ENCODE data around the gene SMARCAL1.
"Not testable (repeated sequence)": the region's sequence is repeated elsewhere in the genome, so short reads cannot be mapped to it uniquely, and the experiment has no call there.

Gene SMARCAL1

DNA sequence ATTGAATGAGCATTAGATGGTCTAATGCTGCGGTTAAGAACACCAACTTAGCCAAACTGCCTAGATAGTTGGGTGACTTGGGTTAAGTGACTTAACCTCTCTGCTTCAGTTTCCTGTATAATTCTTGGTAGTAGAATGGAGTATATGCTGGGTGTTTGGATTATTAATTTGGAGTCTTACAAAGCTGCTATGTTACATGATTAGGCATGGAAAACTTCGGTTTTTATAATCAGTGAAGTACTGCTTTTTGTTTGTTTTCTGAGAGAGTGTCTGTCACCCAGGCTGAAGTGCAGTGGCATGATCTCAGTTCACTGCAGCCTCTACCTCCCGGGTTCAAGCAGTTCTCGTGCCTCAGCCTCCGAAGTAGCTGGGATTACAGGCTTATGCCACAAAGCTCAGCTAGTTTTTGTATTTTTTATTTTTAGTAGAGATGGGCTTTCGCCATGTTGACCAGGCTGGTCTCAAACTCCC is 90.9 kb downstream of the SMARCAL1 start:
- no peak for DNase-seq

DNA sequence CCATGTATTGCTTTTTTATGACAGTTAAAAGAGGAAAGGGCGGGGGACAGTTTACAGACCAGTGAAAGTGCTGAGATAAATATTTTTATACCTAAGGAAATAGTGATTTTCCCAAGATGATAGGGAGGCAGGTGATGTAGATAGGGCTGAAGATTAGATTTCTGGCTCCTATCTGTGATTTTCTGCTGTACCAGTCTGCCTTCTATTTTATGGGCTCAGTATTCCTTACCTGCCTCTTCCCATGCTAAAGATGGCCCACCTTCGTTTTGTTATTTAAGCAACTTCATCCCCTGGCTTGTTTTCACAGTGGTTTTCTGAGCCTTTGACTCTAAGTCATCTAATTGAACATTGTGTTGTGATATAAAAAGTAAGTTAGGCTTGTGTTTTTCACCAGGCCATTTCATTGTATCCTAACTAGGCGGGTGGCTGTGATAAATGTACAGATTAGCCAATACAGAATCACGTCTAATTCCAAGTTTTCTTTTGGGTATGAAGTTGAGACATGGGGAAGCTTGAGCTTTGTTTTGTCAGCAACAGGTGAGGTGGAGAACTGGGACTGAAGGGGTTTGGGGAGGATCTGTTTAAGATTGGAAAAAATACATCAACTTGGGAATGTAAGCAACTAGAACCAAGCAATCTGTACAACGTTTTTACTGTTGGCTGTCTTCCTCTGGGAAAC is 91.6 kb downstream of the SMARCAL1 start:
- DNase-seq = no peak

DNA sequence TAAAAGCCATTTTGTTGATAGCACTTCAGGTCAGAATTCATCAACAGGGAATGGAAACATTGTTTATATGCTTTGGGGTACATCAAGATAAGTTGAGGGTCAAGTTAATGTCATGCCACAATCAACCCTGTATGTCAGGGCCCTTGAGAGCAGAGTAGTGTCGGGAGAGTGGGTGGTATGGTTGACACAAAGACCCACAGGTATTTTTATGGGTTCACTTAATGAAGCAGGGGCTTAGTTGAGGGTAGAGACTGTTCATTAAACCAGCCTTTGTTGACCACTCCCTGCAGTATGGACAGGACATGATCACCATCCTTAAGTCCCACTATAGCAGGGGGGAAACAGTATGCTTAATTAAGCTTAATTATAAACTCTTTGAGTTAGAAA is 92.1 kb downstream of the SMARCAL1 start:
- DNase-seq = no peak

DNA sequence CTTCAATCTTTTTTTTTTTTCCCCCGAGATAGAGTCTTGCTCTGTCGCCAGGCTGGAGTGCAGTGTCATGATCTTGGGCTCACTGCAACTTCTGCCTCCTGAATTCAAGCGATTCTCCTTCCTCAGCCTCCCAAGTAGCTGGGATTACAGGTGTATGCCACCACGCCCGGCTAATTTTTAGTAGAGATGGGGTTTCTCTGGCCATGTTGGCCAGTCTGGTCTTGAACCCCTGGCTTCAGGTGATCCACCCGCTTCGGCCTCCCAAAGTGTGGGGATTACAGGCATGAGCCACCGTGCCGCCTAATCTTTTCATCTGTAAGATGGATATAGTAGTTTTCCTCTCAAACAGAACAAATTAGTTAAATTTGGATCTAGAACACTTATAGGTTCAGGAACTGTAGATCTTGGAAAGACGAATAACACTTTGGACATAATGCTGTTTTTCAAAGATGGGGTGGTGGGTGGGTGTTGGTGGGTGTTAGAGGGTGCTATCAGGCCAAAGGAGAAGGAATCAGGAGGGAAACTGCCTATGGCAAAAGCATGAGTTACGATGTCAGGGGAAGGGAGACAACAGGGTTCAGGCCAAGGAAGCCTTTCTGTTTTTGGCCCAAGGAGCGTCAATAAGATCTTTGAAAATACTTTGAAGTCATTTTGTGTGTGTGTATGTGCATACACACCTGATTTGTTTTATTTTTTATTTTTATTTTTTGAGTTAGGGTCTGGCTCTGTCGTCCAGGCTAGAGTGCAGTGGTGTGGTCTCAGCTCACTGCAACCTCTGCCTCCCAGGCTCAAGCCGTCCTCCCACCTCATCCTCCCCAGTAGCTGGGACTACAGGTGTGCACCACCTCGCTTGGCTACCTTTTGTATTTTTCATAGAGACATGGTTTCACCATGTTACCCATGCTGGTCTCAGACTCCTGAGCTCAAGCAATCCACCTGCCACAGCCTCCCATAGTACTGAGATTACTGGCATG is 93.1 kb downstream of the SMARCAL1 start:
- DNase-seq = peak; percentile 36

DNA sequence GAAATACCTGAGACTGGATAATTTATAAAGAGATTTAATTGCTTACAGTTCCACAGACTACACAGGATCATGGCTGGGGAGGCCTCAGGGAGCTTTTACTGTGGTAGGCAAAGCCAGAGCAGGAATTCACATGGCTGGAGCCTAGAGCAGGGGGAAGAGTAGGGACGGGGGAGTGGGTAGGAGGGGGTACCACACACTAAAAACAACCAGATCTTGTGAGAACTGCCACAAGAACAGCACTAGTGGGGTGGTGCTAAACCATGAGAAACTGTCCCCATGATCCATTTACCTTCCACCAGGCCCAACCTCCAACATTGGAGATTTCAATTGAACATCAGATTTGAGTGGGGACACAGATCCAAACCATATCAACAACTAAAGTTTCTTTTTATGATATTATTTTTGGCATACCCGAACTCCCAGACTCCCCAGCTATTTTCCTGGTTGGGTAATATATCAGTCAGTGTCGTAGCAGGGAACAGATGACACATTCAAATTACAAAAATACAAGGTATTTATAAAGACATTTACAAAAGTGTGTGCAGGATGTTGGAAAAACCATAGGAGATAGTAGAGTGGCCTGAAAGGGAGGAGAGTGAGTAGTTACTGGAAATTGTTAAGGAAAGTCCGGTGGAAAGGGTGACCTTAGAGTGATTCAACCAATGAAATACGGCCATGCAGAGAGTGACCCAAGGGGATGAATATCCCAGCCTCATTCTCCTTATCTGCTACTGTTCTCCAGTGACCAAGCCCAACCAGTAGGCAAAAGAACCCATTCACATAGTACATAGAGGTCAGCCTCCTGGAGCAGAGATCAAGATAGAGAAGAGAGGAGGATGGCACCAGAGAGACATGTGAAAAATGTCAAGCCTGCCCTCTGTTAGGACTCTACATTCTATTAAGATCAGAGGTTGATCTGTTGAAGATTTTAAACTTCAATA is 95.2 kb downstream of the SMARCAL1 start:
- no peak for DNase-seq

DNA sequence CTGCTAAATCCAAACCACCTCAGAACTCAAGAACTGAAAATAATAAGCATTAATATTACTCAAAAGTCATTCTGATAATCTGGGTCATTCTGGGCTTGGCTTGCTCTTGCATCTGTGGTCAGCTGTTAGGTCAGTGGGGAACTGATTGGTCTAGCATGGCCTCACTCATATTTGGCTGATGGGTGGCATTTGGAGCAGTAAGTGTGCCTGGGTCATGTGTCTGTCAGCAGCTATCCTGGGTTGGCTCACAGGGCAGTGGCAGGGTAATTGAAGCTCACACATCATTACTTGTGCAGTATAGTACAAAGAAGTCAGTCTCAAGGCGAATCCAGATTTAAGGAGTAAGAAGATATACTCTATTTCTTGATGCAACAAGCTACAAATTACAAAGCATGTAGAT is 95.9 kb downstream of the SMARCAL1 start:
- no peak for DNase-seq

DNA sequence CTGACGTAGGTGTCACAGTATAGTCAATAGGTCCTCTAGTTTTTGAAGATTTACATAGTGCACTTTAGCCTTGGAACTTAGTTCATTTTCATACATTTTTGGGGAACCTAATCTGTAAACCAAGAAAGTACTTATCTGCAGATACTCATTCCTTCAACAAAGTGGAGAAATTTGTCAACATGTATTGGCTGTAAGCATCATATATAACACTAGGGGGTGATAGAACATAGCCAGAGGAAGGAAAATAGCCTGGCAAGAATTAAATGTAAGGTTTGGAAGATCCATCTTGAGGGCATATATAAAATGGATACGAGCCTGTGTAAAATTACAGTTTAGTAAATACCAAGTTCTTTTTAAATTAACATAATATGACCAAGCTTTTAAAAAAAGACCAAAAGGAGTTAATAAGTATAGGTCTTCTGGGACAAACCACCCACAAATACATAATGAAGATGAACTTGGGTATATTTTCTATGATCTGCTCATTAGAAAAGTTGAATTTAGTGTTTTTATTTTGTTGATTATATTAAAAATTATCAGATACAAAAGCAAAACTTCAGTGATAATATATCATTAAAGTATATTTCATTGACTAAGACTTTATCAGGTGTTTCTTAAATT is 104.6 kb downstream of the SMARCAL1 start:
- no peak for DNase-seq

DNA sequence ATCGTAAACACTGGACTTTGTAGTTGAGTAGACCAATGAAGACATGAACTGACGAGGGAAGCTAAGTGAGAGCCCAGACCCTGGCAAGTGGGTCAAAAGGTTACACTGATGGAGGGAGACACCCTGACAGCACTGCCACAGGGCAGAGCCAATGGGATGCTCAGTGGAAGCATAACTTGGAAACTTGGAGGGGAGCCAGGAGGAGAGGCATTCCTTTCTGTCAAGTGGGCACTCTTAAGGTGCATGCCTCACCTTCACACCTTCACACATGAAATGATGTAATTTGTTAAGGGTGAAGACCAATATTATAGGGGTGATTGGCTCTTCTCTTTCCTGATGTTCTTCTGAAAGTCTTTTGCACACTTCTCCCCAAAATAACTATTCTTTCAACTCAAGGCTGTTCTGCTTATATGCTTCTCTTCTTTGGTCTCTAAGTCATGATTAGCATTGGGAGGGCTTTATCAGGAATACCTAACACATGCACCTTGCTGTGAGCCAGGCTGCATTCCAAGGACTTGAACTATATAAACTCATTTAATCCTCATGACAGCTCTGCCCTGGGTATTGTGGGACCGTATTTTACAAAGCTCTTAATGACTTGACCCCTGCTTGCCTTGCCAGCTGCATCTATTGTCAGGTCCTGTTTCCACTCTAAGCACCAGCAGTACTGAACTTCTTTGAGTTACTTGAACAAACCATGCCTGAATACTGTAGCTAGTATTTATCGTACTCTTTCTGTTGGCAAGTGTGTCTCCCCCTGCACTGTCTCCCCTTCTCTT is 105.4 kb downstream of the SMARCAL1 start:
- no peak for DNase-seq

DNA sequence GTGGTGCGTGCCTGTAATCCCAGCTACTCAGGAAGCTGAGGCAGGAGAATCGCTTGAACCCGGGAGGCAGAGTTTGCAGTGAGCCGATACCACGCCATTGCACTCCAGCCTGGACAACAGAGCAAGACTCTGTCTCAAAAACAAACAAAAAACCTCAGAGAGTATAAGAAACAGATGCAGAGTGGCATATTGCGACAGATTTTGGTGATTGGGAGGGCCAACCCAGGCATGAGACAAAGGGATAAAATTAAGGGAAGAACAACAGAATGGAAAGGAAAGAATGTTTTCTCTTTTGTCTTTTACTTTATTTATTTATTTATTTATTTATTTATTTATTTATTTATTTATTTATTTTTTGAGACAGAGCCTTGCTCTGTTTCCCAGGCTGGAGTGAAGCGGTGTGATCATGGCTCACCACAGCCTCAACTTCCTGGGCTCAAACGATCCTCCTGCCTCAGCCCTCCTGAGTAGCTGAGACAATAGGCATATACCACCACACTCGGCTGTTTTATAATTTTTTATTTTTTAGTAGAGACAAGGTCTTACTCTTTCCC is 106.4 kb downstream of the SMARCAL1 start:
- DNase-seq = not testable (repeated sequence)

DNA sequence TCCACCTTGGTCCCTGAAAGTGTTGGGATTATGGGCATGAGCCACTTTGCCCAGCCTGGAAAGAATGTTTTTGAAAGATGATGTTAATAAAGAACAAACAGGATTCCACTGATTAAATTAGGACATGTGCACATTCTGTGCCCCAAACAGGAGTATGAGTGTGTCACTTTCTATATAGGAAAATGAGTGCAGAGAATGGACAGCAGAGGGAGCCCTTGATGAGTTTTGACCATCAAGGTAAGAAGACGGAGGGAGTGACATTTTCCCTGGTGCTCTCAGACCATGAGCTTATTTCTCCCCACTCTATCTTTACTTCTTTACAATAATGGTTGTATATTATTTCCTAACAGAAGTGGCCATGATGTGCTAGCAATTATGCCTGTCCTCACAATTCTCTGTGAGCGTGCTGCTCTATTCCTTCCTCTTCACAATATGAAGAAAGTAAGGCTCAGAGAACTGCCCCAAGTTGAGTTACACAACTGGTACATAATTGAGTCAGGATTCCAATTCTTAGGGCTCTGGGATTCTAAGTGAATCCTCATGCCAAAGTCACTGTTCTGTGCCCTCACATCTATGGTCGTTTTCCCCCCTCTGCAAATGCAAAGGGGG is 107.0 kb downstream of the SMARCAL1 start:
- peak; percentile 59 for DNase-seq

DNA sequence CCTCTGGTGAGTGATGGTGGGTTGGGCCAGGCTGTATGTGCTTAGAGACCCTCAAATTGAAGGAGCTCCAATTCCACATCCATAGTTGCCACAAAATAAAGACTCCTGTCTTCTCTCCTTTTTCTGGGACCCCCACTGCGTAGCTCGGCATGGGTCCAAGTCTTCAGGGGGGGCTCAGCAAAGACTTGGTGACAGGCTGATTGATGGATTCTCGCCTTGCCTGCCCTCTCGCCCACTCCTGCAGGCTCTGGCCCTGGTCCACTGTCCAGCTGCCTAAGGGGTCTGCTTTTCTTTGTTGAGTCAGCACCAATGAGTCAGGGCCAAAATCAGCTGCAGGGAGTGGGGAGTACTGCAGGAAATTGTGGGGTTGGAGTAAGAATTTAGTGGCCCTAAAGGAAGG is 107.8 kb downstream of the SMARCAL1 start:
- no peak for DNase-seq

DNA sequence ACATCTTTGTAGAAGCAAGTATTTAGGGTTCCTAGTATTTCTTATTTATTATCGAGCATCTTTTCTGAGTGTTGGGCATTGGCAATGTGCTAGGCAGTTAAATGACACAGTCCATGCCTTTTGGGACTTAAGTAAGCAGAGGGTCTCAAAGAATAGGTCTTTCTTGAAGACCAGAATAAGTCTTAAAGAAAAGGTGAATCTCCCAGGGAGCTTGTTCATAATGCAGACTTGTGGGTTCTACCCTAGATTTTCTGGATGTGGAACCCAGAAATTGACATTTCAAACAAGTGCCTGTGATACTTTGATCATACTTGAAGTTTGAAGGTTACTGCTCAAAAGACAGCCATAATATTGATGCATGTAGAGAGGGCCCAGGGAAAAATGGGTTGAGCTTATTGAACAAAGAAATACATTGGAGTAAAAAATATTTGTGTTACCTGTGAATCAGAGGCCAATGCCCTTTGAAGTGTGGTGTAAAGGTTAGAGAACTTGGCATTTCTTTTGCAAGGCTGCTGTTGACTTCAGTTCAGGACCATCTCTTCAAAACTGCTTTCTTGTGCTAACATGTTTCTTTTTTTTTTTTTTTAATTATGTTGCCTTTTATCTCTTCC is 110.7 kb downstream of the SMARCAL1 start:
- no peak for DNase-seq

DNA sequence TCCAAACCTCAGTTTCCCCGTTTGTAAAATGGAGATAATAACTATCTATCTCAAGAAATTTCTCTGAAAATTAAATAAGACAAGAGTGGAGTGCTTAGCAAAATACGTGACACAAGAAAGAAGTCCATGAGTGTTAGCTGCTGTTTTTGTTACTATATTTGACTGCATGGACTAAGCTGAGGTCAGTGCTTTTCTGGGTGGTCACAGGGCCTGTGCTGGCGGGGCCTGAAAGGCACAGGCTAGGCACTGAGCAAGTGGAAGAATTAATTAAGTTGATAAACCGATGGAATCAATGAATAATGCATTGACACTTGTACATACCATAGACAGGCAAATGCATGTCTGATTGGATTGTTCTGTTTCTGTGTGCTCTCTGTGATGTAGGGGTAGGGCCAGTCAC is 113.7 kb downstream of the SMARCAL1 start:
- no peak for DNase-seq

DNA sequence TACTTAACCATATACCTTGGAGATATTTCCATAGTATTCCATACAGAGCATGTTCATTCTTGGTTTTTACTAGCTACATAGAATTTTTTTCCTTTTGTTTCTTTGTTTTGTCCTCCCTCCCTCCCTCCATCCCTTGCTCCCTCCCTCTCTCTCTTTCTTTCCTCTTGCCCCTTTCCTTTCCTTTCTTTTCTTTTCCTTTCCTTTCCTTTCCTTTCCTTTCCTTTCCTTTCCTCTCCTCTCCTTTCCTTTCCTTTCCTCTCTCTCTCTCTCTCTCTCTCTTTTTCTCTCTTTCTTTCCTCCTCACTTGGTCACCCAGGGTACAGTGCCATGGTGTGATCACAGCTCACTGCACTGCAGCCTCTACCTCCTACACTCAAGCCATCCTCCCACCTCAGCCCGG is 114.7 kb downstream of the SMARCAL1 start:
- DNase-seq = no peak

DNA sequence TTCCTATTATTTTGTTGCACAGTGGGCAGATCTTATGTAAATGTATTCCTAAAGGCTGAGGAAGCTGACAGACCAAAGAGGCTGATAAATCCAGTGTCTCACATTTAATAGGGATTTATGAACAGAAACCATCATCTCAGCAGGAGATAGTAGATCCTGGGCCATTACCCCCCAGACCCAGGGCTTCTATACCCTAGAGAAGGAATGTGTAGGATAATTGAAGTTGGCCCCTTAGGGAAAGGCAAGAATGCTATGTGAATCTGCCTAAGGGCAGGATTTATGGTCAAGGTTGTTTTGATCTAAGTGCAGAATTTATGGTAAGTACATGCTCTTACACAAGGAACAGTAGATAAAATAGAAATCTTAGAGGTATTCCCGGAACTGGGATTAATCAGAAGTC is 115.3 kb downstream of the SMARCAL1 start:
- DNase-seq = no peak

DNA sequence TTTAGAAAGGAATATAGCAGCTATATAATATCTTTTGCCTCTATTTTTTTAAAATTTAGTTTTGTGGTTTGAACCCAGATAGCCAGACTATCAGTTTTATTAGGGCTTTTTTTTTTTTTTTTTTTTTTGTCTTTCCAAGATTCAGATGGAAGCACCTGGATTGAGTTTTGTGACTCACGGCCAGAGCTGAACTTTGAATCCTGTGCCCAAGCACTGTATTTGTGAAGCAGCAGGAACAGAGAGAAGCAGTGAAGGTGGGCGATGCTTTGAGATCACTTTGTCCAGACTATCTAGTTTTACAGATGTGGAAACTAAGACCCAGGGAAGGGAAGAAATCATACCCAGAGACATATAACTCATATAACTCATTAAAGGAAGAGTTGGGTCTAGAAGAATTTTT is 120.3 kb downstream of the SMARCAL1 start:
- no peak for DNase-seq
